DMS 273 (cell line): ENCODE measurements around the gene TWF1.
"Not testable (repeated sequence)": the region's sequence is repeated elsewhere in the genome, so short reads cannot be mapped to it uniquely, and the experiment has no call there.

ENCODE experiments used
- DNase-seq: peaks from one replicate; lab custom pipeline; 2025; ENCODE audit not compliant: unreplicated experiment; lab: John Stamatoyannopoulos, UW

Gene TWF1

DNA sequence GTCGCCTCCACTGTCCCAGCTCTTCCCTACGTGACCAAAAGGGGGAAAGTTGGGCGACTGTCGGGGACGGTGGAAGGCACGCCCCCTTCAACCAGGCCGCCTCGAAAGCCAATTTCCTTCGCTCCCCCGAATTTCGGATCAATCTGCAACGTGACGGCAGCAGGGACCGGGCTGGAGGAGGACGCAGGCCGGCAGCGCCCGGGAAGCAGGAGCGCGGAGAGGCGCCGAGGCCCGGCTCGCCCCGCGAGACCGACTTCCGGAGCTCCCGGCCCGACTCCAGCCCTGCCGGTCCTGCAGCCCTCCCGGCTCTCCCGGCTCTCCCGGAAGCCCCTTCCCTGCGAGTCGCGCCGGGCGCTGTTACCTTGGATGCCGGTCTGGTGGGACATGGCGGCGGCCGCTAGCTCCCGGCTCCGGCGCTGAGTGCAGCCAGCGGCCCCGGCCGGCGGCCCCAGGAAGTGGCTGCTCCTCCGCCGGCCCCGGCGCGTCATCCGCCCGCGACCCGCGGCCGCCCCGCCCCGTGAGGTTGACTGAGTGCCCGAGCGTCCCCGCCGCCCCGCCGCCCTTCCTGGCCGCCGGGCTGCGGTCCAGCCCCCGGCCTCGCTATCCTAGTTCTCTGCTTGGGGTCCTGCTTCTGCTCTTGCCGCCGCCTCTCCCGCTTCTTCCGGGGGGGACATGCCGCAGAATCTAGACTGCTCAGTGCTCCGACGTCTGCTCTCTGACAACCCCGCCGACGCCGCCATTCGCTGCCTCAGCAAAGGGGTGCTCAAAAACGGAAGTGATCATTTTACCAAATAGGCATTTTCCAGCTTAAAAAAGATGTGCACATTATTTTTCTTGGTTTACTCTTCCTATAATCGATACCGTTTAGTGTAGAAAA, at the start of gene TWF1:
TSS of gene TWF1 (minus strand) at position 458 of the 877 bp plus-strand sequence. CDS start at position 386, 72 bp downstream.
- peak; percentile 86 for DNase-seq

DNA sequence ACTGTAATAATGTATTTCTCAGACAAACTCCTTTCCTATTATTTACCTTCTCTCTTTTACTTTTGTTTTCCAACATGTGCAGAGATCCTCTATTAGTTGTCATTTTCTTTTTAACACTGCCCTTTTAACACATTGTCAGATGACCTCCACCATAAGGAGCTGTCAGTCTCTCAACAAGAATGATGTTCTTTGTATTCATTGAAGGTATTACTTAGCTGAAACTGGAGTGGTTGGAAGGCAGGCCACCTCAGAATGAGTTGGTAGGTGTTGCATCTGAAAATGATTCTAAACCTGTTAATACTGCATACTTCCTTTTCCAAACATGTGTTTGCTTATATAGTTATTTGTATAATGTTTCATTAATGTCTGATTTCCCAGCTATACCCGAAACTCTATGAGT, 46.6 kb upstream of the TWF1 start:
- no peak for DNase-seq

DNA sequence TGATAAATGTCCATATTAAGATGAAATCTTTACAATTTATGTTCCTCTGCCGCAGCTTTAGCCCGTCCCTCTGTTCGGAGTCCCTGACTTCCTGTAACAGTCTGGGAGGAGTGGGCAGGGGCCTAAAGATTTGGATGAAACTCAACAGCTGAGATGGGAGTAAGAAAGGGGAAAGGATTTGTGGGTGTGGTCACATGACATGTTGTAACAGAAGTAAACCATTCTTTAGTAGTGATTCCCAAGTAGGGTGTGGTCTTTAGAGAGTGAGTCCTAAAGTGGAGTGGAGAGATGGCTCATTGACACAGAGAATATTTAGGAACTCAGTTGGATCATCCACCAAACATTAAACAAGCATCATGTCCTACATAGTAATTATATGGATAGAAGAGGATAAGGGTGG, 42.7 kb upstream of the TWF1 start:
- no peak for DNase-seq

DNA sequence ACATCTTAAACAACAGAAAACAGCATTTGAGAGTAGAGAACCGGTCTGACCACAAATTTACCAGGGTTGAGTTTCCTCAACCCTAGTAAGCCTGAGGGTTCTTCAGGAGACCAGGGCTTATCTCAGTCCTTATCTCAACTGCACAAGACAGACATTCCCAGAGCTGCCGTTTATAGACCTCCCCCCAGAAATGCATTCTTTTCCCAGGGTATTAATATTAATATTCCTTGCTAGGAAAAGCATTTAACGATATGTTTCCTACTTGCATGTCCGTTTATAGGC, 42.0 kb upstream of the TWF1 start:
- DNase-seq: no peak

DNA sequence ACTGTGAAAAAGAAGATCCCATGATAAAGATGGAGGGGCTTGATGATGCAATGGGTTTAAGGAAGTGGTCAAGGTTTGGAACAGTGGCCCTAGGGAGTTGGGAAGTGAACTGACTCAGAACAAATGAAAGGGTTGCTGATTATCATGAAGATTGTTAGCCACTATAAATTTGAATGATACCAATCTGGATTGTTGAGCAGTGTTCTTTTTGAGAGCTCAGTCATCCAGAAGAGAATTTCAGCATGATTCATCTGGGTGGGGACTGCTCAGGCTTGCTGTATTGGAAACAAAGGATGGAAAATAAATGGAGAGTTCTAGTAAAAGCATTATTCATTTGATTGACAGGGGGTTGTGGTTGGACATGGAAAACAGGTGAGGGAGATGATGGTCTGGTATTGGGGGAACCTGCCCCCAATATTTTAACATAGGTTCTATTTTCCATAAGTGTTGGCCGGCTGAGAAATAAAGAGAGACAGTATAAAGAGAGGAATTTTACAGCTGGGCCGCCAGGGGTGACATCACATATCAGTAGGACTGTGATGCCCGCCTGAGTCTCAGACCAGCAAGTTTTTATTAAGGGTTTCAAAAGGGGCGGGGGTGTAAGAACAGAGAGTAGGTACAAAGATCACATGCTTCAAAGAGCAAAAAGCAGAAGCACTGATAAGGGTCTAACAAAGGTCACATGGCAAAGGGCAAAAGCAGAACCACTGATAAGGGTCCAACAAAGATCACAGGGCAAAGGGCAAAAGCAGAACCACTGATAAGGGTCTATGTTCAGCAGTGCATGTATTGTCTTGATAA, 41.5 kb upstream of the TWF1 start:
- not testable (repeated sequence) for DNase-seq

DNA sequence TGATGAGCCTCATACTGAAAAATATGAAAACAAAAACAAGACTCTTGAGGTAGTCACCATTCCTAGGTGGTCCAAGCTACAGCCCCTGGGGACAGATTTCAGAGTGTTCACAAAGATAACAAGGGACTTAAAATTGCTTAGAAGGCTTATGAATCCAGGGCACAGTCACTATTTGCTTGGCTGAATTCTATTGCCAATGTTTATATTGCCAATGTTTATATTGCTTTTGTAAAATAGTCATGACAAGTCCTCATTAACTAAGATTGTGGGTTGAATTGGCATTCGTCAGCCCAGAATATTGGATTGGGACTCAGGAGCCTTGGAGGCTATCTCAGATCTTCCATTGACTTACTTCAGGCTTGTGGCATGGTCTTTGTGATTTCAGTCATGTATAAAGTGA, 36.1 kb upstream of the TWF1 start:
- no peak for DNase-seq

DNA sequence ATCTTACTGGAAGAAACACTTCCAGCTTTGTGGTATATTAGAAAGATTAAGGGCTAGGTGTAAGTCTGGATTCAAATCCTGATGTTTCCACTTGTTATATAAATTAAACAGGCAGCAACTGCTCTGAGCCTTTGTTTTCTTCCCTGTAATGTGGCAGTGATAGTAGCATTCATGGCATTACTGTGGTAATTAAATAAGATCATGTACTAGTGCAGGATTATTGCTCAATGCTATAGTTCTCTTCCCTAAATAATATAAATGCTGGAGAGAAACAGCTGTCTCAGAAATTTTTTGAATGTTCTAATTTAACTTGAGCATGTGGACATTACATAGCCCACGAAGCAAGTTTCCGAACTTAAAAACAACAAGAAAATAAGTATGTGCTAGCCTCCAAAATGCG, 35.1 kb upstream of the TWF1 start:
- no peak for DNase-seq

DNA sequence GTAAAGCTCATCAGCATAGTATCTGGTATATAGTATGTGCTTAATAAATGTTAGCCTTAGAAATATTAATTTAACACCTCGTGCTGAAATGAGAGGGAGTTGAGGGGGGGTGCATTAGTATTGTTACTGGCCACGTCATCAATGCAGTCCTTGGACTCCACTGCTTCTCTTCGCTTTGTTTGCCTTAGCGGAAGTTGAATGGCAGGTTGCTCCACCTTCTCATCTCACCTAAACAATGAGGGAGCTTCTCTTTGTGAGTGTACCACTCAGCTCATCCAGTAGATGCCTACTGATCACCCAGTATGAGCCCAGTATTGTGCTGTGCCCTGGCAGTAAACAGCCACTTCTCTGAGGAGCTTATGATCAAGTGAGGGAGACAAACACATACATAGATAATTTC, 34.2 kb upstream of the TWF1 start:
- no peak for DNase-seq

DNA sequence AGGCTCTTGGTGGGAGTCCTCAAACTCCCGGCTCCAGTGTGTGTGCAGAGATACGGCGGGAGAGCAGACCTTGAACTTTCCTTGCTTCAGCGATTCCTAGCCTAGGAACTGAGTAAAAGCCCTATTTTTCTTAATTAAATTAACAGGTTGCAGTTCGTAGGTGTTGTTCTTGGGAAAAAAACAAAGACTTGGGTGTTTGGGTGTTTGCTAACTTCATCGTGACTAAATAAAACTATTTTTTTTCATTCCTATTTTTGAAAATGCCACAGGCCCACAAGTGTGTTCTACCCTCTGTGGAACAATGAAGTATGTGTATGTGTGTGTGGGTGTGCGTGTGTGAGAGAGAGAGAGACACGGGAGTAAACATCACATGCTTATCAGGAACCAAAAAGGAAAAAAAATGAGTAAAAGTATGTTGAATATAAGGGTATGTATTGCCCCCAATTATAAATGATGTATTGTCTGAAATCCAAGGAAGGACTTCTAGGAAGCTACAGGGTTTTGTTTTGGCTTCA, 30.4 kb upstream of the TWF1 start:
- peak; percentile 28 for DNase-seq

DNA sequence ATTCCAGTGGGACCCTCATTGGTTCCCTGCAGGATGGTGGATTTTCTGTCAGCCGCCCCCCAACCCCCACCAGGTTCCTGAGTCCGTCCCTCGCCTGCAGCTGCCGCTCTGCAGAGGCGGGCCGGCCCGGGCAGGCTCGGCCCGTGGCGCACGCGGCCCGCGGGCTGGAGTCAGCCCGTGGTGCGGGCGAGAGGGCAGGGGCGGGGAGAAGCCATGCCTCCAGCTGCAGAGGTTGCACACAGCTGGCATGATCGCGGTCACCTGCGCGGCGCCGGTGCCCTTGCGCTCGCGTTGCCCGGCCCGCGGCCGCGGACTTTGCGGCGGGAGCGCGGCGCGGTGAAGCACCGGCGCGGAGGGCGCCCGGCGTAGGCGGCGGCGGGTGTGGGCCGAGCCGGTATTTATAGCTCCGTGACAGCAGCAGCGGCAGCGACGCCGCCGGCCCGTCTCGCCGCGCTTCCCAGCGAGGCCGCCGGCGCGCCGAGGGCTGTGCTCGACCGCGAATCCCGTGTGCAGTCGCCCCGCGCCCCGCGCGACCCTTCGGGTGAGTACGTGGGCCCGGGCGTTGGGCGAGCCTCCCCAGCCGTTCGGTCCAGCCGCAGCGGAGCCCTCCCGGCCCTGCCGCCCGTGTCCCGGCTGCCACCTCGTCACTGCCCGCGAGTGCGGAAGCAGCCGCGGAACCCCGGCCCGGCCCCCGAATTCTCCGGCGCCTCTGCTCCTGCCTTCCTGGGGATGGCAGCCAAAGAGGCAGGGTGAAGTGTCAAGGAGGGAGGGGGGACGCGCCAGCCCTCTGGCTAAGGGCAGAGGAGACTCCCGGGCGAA, 29.7 kb upstream of the TWF1 start, which contains the start of gene TMEM117:
TSS of gene TMEM117 (plus strand) at position 426 of the 819 bp plus-strand sequence.
- peak; percentile 80 for DNase-seq

DNA sequence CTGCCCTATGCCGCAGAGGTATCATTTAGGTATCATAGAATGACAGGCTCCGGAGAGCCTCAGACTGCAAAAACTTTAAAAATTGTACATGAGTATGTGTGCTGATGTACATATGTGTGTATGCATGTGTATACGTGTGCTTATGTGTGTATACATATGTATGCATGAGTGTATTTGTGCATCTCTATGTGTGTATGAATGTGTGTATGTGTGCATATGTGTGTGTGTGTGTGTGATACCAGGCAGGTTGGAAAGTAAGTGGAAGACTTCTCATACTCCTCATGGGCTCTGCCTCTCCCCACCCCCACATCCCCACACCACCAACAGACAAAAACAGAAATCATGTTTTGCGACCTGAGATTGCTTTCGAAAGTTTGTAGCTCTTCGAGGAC, 29.1 kb upstream of the TWF1 start:
- DNase-seq: no peak

DNA sequence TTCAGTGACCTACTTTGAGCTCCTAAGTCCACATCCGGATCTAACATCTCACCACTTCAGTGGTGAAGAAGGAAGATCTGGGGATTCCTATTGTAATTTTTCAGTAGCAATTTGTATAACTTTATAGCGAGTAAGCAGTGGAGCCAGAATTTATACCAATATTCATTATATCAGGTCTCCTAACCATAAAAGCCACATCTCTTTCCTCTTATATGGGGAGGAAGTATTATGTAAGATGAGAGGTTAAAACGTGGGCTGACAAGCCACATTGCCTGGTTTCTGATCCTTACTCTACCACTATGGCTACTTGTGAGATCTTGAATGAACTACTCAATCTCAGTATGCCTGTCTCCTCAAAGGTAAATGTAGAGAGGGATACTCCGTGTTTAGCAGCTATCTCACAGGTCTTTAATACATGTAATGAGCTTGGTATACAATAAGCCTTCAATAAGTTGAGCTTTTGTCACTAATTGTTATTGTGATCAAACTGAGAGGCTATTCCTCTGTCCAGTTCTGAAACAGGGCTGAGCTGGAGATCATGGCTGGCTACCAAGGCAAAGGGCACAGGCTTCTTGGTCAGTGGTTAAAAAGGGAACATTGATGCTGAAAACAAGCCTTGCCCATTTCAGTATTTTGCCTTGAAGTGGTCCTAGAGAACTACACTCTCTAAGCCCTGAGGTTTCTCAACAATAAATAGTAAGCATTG, 26.5 kb upstream of the TWF1 start:
- no peak for DNase-seq

DNA sequence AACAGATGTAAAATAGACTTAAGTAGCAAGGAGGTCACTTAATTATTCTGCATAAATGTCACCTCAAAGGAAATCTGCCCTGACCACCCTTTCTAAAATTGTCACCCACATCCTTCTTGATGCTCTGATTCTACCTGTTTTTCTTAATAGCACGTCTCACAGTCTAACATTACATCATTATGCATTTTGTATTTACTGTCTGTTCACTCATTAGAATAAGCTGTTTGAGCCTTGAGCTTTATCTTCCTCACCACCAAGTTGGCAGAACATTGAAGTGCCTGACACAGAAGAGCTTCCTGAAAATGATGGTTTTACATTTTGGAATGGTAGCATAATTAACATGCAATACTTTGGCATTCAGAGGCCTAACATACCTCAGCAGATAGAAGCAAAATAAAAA, 21.0 kb upstream of the TWF1 start:
- no peak for DNase-seq

DNA sequence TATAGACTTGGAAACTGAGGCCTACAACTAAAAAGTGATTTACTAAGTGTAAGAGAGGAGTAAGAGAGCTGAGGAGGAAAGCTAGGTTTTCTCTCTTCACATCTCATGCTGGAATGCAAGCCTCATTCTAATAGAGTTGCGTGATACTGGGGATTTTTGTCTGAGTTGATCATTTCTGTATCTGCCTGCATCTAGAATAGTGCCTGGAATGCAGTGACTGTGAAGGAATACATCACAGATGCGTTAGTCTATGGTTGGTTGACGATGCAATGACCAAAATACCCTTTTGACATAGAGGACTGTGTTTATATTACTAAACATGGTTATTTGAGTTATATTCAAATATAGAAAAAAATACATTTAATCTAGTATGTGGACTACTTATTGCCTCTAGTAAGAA, 20.6 kb upstream of the TWF1 start:
- no peak for DNase-seq

DNA sequence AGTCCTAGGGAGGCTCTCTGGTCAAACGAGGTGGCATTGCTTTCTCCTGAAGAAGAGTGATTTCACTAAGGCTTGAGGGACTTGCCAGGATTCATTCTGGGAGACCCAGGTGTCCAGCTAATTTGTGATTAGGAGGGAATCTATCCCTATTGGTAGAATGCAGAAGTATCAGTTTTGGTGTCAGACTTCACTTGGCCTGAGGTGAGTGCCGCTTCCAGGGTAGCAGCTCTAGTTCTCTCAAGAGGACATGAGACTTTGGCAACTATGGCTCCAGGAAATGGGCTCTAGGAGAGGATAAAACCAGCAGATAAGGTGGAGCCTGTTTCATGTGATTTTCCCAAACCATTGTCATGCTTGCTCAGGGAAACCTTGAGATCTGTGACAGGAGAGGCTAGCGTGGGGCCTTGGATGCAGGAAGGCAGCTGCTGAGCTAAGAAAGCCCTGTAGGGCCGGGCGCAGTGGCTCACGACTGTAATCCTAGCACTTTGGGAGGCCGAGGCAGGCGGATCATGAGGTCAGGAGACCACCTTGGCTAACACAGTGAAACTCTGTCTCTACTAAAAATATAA, 18.2 kb upstream of the TWF1 start:
- no peak for DNase-seq

DNA sequence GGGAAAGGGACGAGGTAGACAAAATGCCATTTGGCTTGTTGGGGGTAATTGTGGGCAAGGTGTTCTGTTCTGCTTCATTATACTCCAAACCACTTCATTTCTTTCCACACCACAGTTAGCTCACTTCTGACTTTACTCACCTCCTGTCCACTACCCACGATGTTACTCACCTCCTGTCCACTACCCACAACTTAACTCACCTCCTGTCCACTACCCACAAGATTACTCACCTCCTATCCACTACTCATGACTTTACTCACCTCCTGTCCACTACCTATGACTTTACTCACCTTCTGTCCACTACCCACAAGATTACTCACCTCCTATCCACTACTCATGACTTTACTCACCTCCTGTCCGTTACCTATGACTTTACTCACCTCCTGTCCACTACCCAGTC, 10.1 kb upstream of the TWF1 start:
- DNase-seq: no peak

DNA sequence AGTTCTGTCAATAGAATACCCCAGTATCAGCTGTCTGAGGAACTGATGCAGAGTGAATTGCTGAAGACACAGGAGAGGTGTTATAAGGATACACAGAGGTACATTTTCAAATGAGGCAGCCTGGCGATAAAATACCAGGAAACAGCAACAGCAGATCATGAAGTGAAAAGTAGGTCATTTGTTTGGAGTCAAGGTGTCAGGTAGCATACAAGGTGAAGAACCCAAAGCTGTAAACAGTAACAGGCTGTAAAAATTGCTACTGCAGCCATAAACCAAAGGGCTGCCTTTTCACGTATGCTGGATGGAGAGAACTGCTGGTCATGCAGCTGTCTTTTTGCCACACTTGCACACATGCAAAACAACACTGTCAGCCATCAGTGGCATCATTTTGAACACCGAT, 9.3 kb upstream of the TWF1 start:
- no peak for DNase-seq

DNA sequence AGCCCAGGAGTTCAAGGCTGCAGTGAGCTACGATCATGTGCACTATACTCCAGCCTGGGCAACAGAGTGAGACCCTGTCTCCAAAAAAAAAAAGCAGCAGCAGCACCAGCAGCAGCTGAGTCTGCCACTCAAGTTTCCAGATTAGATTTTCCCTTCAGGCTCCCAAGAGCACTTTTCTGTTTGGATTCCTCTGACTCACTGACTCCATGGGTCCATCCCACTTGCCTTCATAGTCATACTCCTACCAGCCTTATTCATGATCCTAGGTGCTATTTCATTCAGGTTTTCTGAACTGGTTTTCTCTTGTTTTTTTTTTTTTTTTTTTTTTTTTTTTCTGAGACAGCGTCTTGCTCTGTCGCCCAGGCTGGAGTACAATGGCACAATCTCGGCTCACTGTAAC, 6.8 kb upstream of the TWF1 start:
- DNase-seq: no peak

DNA sequence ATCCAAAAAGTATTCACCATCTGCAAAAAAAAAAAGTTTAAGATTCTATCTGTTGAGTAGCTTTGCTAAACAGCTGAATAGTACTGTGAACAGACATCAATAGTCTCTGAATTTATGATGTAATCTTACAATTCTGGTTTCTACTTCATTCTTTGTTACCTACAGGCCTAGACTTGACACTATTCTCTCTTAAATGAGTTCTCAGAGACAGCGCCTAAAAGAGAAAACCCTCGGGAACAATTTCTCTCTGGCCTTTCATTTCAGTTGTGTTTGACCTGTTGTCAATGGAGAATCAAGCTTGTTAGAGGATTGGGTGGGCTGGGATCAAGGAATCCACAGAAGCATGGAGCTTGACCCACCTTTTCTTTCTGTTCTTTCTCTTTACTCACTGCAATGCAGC, 5.9 kb upstream of the TWF1 start:
- DNase-seq: no peak

DNA sequence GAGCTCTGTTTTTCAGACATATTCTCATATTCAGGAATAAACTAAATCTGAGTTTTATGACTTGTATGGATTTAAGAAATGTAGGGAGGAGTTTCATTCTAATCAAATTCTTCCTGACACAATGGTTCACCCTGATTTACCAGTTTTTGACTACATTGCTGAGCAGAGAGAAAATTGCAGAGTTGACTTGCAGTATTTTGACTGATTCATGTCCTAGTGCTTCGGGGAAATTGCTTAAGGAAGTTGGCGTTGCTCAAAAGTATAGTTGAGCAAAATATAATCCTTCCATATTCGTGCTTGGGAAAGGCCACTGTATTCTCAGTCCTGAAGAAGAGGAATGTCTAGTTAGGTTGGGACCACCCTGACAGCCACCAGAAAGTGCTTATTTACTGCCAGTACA, 1.3 kb upstream of the TWF1 start:
- DNase-seq: no peak

DNA sequence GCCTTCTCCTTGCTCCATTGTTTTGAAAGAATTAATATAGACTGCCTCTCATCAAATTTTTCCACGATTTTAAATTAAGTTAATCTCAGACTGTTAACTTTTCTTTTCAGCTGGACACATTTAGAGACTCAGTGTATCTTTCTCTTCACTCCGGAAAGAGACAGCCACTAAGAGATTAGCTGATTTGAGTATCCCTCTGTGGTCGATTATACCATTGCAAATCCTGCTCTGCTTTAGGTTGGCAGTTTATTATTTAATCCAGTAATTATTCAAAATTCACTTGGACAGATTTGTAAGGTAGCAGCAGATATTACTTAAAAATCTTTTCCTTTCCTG, 588 bp upstream of the TWF1 start:
- DNase-seq: no peak
